PC-3 (cell line): ENCODE results near the gene EIF5AL1. TPM values are rescaled to one million over a fixed set of nuclear protein-coding genes. Genes with fewer than 3 reads are reported as not detected.

Source experiments
- ATAC-seq: fragments of 200-7000 bp; cut with Tn5 transposase; 2 replicates; pipeline ENCODE4 v1.9.1; 2020; ENCODE audit warnings: mild to moderate bottlenecking, moderate library complexity
- BruUV-seq: library from RNA; stranded (reverse); fragments of 400-500 nt; replicated peaks from 2 replicates; lab custom pipeline; 2021; lab: Mats Ljungman, UMichigan
- CTCF ChIA-PET: fragments of 300-600 bp; sonication (Branson Sonifier 250); formaldehyde crosslinking; loops from one replicate; lab custom pipeline; 2022; ENCODE audit warnings: antibody characterized with exemption; lab: Charles Lee
- POLR2A ChIA-PET: fragments of 300-600 bp; sonication (Branson Sonifier 250); formaldehyde crosslinking; loops from one replicate; lab custom pipeline; 2022; ENCODE audit warnings: antibody characterized with exemption; ENCODE audit not compliant: unreplicated experiment; lab: Charles Lee
- DNase-seq: peaks from one replicate; pipeline ENCODE4 v3.0.0-alpha.2; 2015
- H2AFZ ChIP-seq: fragments of 300-600 bp; sonication (generic); 2 replicates; pipeline ENCODE4 v1.6.0; 2016; ENCODE audit warnings: antibody characterized with exemption, low read length
- H3F3A ChIP-seq: fragments of 300-600 bp; sonication (generic); one replicate; pipeline ENCODE4 v1.6.0; 2017; ENCODE audit warnings: antibody characterized with exemption, low read length, control low read depth, mild to moderate bottlenecking; ENCODE audit not compliant: unreplicated experiment
- H3K27ac ChIP-seq: fragments of 300-600 bp; sonication (generic); 2 replicates; pipeline ENCODE4 v1.5.1; 2016; ENCODE audit warnings: mild to moderate bottlenecking, low read length
- H3K27me3 ChIP-seq: fragments of 300-600 bp; sonication (generic); 2 replicates; pipeline ENCODE4 v1.6.1; 2016; ENCODE audit warnings: low read length, mixed read lengths
- H3K36me3 ChIP-seq: fragments of 300-600 bp; sonication (generic); 2 replicates; pipeline ENCODE4 v1.6.1; 2016; ENCODE audit warnings: low read depth, mixed run types, low read length, mixed read lengths
- H3K4me1 ChIP-seq: fragments of 300-600 bp; sonication (generic); 2 replicates; pipeline ENCODE4 v1.5.1; 2016; ENCODE audit warnings: low read length; ENCODE audit not compliant: insufficient read depth
- H3K4me2 ChIP-seq: fragments of 300-600 bp; sonication (generic); 2 replicates; pipeline ENCODE4 v1.6.0; 2016; ENCODE audit warnings: low read length
- H3K4me3 ChIP-seq: fragments of 300-600 bp; sonication (generic); 2 replicates; pipeline ENCODE4 v1.5.1; 2016; ENCODE audit warnings: mild to moderate bottlenecking, low read length, mixed read lengths
- H3K79me2 ChIP-seq: fragments of 300-600 bp; sonication (generic); 2 replicates; pipeline ENCODE4 v1.6.1; 2017; ENCODE audit warnings: low read length, mixed read lengths
- H3K9ac ChIP-seq: fragments of 300-600 bp; sonication (generic); 2 replicates; pipeline ENCODE4 v1.6.0; 2016; ENCODE audit warnings: mild to moderate bottlenecking, low read length
- H3K9me2 ChIP-seq: fragments of 300-600 bp; sonication (generic); replicated peaks from 2 replicates; pipeline ENCODE4 v1.6.1; 2016; ENCODE audit warnings: mixed run types, low read length, mixed read lengths
- H3K9me3 ChIP-seq: fragments of 300-600 bp; sonication (generic); 2 replicates; pipeline ENCODE4 v1.6.1; 2016; ENCODE audit warnings: low read length, mixed read lengths
- H4K20me1 ChIP-seq: fragments of 300-600 bp; sonication (generic); 2 replicates; pipeline ENCODE4 v1.6.1; 2016; ENCODE audit warnings: low read length, mixed read lengths
- CTCF ChIP-seq: fragments of 300-600 bp; sonication (generic); conservative IDR thresholded peaks from 2 replicates; pipeline ENCODE4 v1.5.1; 2017; ENCODE audit warnings: antibody characterized with exemption, low read depth, mild to moderate bottlenecking, low read length
- EZH2 ChIP-seq: fragments of 300-600 bp; sonication (generic); IDR thresholded peaks from one replicate; pipeline ENCODE4 v1.6.1; 2017; ENCODE audit warnings: antibody characterized with exemption, mild to moderate bottlenecking, low read length; ENCODE audit not compliant: unreplicated experiment
- EZH2phosphoT487 ChIP-seq: fragments of 300-600 bp; sonication (generic); IDR thresholded peaks from 2 replicates; pipeline ENCODE4 v1.6.1; 2018; ENCODE audit warnings: mild to moderate bottlenecking, antibody characterized with exemption, low read length, borderline replicate concordance
- intact Hi-C: fragments of 100-400 bp; cut with micrococcal nuclease; formaldehyde crosslinking; loops from 2 replicates; pipeline ENCODE4 v1.9.0; 2023
- total RNA-seq: library from RNA; depleted of rRNA; stranded (reverse); fragments of >200 nt; gene quantifications from 2 replicates; pipeline ENCODE4 v1.2.3, GENCODE V29; 2014

The EIF5AL1 gene
- total RNA-seq, 1 experiment from 2014 or later, result 0.51 TPM

- Histone ChIP-seq H3K4me3 (no peak overlapping the region), H3K27ac (peak overlapping the region; percentile 30)
Observed at GRCh38 chr10:79487296-79488194, 24.8 kb upstream of the EIF5AL1 start.

GRCh38 chr10:79488336-79488735 lies 24.0 kb upstream of the EIF5AL1 start:
- ChIA-PET CTCF (interaction anchor here (0.5 to 2.0 kb wide), 11 partner anchors 11 to 623 kb away, joined by 3 to 64 read pairs (median 4); no protein-coding TSS in a partner anchor), POLR2A (interaction anchor here (0.6 kb wide), 1 partner anchor 42 kb away, joined by 3 read pairs; no protein-coding TSS in a partner anchor)
- TF ChIP-seq EZH2phosphoT487, result no peak
- TF ChIP-seq CTCF, result no peak
- no peak for TF ChIP-seq EZH2
- Histone ChIP-seq H3K27ac (peak overlapping the region; percentile 30), H3K4me2 (peak overlapping the region; percentile 43), H3K4me3 (no peak overlapping the region), H3F3A (no peaks in the 10 kb centered on the region), H4K20me1 (no peaks in the 10 kb centered on the region), H3K4me1 (peaks cover 24% of the 10 kb centered on the region), H3K9me3 (no peaks in the 10 kb centered on the region), H3K36me3 (no peaks in the 10 kb centered on the region), H3K27me3 (no peaks in the 10 kb centered on the region), H2AFZ (peak overlapping the region; percentile 41), H3K9me2 (no peaks in the 10 kb centered on the region), H3K9ac (peak overlapping the region; percentile 0; the same call in 1 of the 2 replicates), H3K79me2 (no peaks in the 10 kb centered on the region)
- intact Hi-C loops, result loop anchor here (1.0 to 2.0 kb wide), 3 partner anchors 44 to 114 kb away; partner anchors contain the start of gene ZCCHC24
- DNase-seq (peak; percentile 100), ATAC-seq (peak; percentile 98)
- BruUV-seq, result no TSS peak

More at GRCh38 chr10:79487296-79488194, 24.8 kb upstream of the EIF5AL1 start:
- H3F3A ChIP-seq, result no peaks in the 10 kb centered on the region
- H3K9me2 ChIP-seq, result no peaks in the 10 kb centered on the region
- peak; percentile 97 for DNase-seq
- peak; percentile 69 for ATAC-seq
- H3K9ac ChIP-seq, result peak overlapping the region; percentile 0; the same call in 1 of the 2 replicates
- H3K36me3 ChIP-seq, result no peaks in the 10 kb centered on the region
- peak overlapping the region; percentile 41 for H2AFZ ChIP-seq
- CTCF ChIA-PET, result interaction anchor here (0.6 to 2.0 kb wide), 11 partner anchors 11 to 623 kb away, joined by 3 to 64 read pairs (median 4); no protein-coding TSS in a partner anchor
- no peaks in the 10 kb centered on the region for H3K79me2 ChIP-seq
- no peaks in the 10 kb centered on the region for H4K20me1 ChIP-seq
- TF ChIP-seq CTCF (peak; percentile 99), EZH2 (no peak)
- intact Hi-C loops, result loop anchor here (1.0 to 2.0 kb wide), 4 partner anchors 20 to 113 kb away; partner anchors contain the start of gene ZCCHC24
- TSS peak; percentile 82 for BruUV-seq
- POLR2A ChIA-PET, result interaction anchor here (0.6 to 0.8 kb wide), 3 partner anchors 42 to 113 kb away, joined by 3 to 4 read pairs (median 3); no protein-coding TSS in a partner anchor
- peak overlapping the region; percentile 43 for H3K4me2 ChIP-seq
- H3K4me1 ChIP-seq, result peaks cover 24% of the 10 kb centered on the region
- no peaks in the 10 kb centered on the region for H3K9me3 ChIP-seq
- H3K27me3 ChIP-seq, result no peaks in the 10 kb centered on the region
